NCI-H2107 treated with DMSO at 0.1 percent for 48 hours (cell line): ENCODE data around the gene SKAP2.
A peak's percentile ranks its signal among the peaks of the same experiment; 100 is the strongest.

Experiments
- DNase-seq: peaks from one replicate; lab custom pipeline; 2025; ENCODE audit not compliant: unreplicated experiment; lab: John Stamatoyannopoulos, UW

The SKAP2 gene

GRCh38 chr7:26864309-26865093 lies at the start of gene SKAP2:
TSS of gene SKAP2 (minus strand) at chr7:26864590. CDS start at chr7:26864429, 161 bp downstream.
- peak; percentile 99 for DNase-seq

- DNase-seq = no peak
Measured at GRCh38 chr7:26912933-26913536, 48.6 kb upstream of the SKAP2 start.

- DNase-seq = no peak
Measured at GRCh38 chr7:26912338-26912737, 47.9 kb upstream of the SKAP2 start.

GRCh38 chr7:26910221-26910620 lies 45.8 kb upstream of the SKAP2 start:
- DNase-seq = no peak

- no peak for DNase-seq
Measured at GRCh38 chr7:26900251-26900650, 35.9 kb upstream of the SKAP2 start.

GRCh38 chr7:26899519-26899918 lies 35.1 kb upstream of the SKAP2 start:
- DNase-seq = no peak

GRCh38 chr7:26898891-26899290 lies 34.5 kb upstream of the SKAP2 start:
- no peak for DNase-seq

GRCh38 chr7:26897928-26898327 lies 33.5 kb upstream of the SKAP2 start:
- DNase-seq = no peak

GRCh38 chr7:26891400-26892350 lies 27.3 kb upstream of the SKAP2 start:
- no peak for DNase-seq

- DNase-seq = no peak
Measured at GRCh38 chr7:26880852-26881251, 16.5 kb upstream of the SKAP2 start.

- DNase-seq = no peak
Measured at GRCh38 chr7:26879671-26880070, 15.3 kb upstream of the SKAP2 start.

GRCh38 chr7:26868841-26869495 lies 4.6 kb upstream of the SKAP2 start:
- DNase-seq = no peak

- no peak for DNase-seq
Measured at GRCh38 chr7:26865094-26865388, 651 bp upstream of the SKAP2 start.

GRCh38 chr7:26863518-26864308 lies 677 bp downstream of the SKAP2 start:
- DNase-seq = peak; percentile 71

- DNase-seq = no peak
Measured at GRCh38 chr7:26862834-26863233, 1.6 kb downstream of the SKAP2 start.

GRCh38 chr7:26861050-26861449 lies 3.3 kb downstream of the SKAP2 start:
- no peak for DNase-seq

- DNase-seq = peak; percentile 37
Measured at GRCh38 chr7:26860361-26860760, 4.0 kb downstream of the SKAP2 start.

- no peak for DNase-seq
Measured at GRCh38 chr7:26859720-26860119, 4.7 kb downstream of the SKAP2 start.

- DNase-seq = no peak
Measured at GRCh38 chr7:26858735-26859134, 5.7 kb downstream of the SKAP2 start.

GRCh38 chr7:26858241-26858715 lies 6.1 kb downstream of the SKAP2 start:
- DNase-seq = no peak
